Stomach (tissue), 9 donors: ENCODE results near the gene STIM2. TPM values are rescaled to one million over a fixed set of nuclear protein-coding genes. Genes with fewer than 3 reads are reported as not detected.

Experiments
- DNase-seq, 2 donors: peaks; one replicate each; pipeline versions ENCODE4 v3.0.0 to v3.0.0-alpha.2; 2013 to 2019
- H3K27ac ChIP-seq, 5 donors: fragments of 200-600 bp in 4 of 5; sonication (generic) in 4 of 5; one replicate each; pipeline ENCODE4 v1.5.1; 2013 to 2019; ENCODE audit warnings: mild to moderate bottlenecking in 1 of 5, moderate library complexity in 1 of 5
- H3K27me3 ChIP-seq, 3 donors: fragments of 200-600 bp; sonication (generic); one replicate each; pipeline ENCODE4 v1.5.1; 2017 to 2019; ENCODE audit warnings: mixed run types in 1 of 3
- H3K36me3 ChIP-seq, 4 donors: fragments of 200-600 bp; sonication (generic); 1 replicate in 3 of 4; 2 replicates in 1 of 4; pipeline ENCODE4 v1.5.1; 2016 to 2019
- H3K4me1 ChIP-seq, 4 donors: fragments of 200-600 bp; sonication (generic); one replicate each; pipeline ENCODE4 v1.5.1; 2016 to 2019
- H3K4me3 ChIP-seq, 4 donors: fragments of 200-600 bp; sonication (generic) in 3 of 4; one replicate each; pipeline ENCODE4 v1.5.1; 2016 to 2019; ENCODE audit warnings: mild to moderate bottlenecking in 1 of 4
- H3K9me3 ChIP-seq, 4 donors: fragments of 200-600 bp; sonication (generic); one replicate each; pipeline ENCODE4 v1.5.1; 2016 to 2019
- EP300 ChIP-seq: sonication (generic); formaldehyde crosslinking; IDR thresholded peaks from one replicate; pipeline ENCODE4 v1.6.1; 2017; ENCODE audit warnings: antibody characterized with exemption
- POLR2A ChIP-seq, 4 donors: fragments of 450-650 bp; IDR thresholded peaks; one replicate each; pipeline ENCODE4 v1.6.1; 2016; ENCODE audit warnings: antibody characterized with exemption in 4 of 4, control low read depth in 2 of 4, mild to moderate bottlenecking in 1 of 4, moderate library complexity in 1 of 4
- POLR2AphosphoS5 ChIP-seq, 3 donors: sonication (generic); formaldehyde crosslinking; IDR thresholded peaks; one replicate each; pipeline ENCODE4 v1.6.1; 2016; ENCODE audit warnings: antibody characterized with exemption in 3 of 3
- WGBS, 5 donors: extraction: QIAGEN DNeasy Blood & Tissue Kit in 3 of 5; methylation state at CpG; one replicate each; pipeline versions ENCODE4 v1.1.5 to v1.1.7; 2013 to 2018; 5-methylcytosine and 5-hydroxymethylcytosine counted together
- intact Hi-C: fragments of 100-400 bp; cut with DNase I; formaldehyde crosslinking; loops from one replicate; pipeline ENCODE4 v1.15.1; 2023; ENCODE audit warnings: low total_unique reads
- polyA plus RNA-seq, 3 donors: library from polyadenylated mRNA; stranded (reverse); fragments of 200-250 nt; gene quantifications; one replicate each; pipeline ENCODE4 v1.2.3, GENCODE V29; 2013
- total RNA-seq, 5 donors: library from RNA; depleted of rRNA; stranded (reverse); fragments of >200 nt; gene quantifications; one replicate each; pipeline versions ENCODE4 v1.1.0 to v1.2.3, GENCODE V29; 2014 to 2016
- TF ChIP-seq, protein P1 (sequence below), 7 experiments: fragments of 450-650 bp in 4 of 7; fragments of 200-600 bp in 3 of 7; sonication (generic) in 3 of 7; IDR thresholded peaks; one replicate each; pipeline ENCODE4 v1.5.1; 2016 to 2019; ENCODE audit warnings: antibody characterized with exemption in 7 of 7, control low read depth in 2 of 7, mild to moderate bottlenecking in 1 of 7
- donor health status: healthy with polysubstance abuse.
- donor health status: Bipolar disorder and iron deficiency.
- donor health status: healthy.

STIM2 gene
- total and polyA plus RNA-seq, 8 donors = 4.4 to 32.7 (median 21.7) TPM

DNA sequence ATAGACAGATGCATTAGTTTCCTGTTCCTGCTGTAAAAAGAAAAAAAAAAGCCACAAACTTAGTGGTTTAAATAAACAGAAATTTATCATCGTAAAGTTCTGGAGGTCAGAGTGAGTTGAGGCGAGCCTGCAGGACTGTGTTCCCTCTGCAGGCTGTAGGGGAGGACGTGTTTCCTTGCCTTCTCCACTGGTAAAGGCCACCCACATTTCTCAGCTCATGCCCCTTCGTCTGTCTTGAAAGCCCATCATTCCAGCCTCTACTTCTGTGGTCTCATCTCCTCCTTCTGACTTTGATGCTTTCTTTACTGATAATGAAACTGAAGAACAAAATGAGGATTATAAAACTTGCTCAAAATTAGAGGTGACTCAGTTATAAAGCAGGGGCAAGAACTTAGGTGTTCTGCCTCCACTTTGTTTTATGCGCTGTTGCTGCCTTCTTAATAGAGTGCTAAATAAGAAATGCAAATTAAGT lies 143.0 kb downstream of the STIM2 start:
- DNase-seq = peak in 1 of 2 donors; percentile 29
- no peaks in the 10 kb centered on the region for H3K9me3 ChIP-seq
- WGBS, 5 donors = 39 to 58% (median 42%) methylated on average over 5 of the region's 5 CpGs
- no peaks in the 10 kb centered on the region for H3K27me3 ChIP-seq
- H3K4me3 ChIP-seq = no peak overlapping the region
- peaks cover 6 to 34% (median 15%) of the 10 kb centered on the region in 4 donors for H3K4me1 ChIP-seq
- H3K27ac ChIP-seq = no peak overlapping the region
- intact Hi-C loops = no loop called here
- H3K36me3 ChIP-seq = peaks cover 0 to 7% (median 0%) of the 10 kb centered on the region in 4 donors
- TF ChIP-seq, protein P1, sequence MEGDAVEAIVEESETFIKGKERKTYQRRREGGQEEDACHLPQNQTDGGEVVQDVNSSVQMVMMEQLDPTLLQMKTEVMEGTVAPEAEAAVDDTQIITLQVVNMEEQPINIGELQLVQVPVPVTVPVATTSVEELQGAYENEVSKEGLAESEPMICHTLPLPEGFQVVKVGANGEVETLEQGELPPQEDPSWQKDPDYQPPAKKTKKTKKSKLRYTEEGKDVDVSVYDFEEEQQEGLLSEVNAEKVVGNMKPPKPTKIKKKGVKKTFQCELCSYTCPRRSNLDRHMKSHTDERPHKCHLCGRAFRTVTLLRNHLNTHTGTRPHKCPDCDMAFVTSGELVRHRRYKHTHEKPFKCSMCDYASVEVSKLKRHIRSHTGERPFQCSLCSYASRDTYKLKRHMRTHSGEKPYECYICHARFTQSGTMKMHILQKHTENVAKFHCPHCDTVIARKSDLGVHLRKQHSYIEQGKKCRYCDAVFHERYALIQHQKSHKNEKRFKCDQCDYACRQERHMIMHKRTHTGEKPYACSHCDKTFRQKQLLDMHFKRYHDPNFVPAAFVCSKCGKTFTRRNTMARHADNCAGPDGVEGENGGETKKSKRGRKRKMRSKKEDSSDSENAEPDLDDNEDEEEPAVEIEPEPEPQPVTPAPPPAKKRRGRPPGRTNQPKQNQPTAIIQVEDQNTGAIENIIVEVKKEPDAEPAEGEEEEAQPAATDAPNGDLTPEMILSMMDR (IDR thresholded peaks at IDR 0.05) = no peak
- no peak for TF ChIP-seq POLR2A (IDR thresholded peaks at IDR 0.05)
- no peak for TF ChIP-seq POLR2AphosphoS5 (IDR thresholded peaks at IDR 0.05)
- no peak for TF ChIP-seq EP300

DNA sequence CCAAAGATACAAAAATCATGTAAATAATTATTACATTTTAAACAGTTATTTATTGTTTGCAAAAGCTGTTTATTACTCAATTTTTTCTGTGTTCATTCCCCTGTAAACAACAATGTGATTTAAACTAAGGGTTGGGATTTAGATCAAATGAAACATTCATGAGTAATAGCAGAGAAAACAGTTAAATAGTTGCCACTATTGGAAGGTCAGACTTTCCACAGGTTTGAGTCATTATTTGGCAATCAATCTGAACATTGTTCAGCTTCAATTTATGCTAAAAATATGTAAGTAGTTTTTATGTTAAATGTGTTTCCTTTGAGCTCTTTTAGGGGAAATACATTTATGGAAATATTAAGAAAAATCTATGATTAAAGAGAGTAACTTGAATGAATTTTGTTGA lies 144.9 kb downstream of the STIM2 start:
- Histone ChIP-seq H3K4me1 (peaks cover 8 to 44% (median 24%) of the 10 kb centered on the region in 4 donors), H3K27ac (peak overlapping the region in 1 of 5 donors; percentile 33), H3K27me3 (no peaks in the 10 kb centered on the region), H3K4me3 (no peak overlapping the region), H3K9me3 (no peaks in the 10 kb centered on the region), H3K36me3 (peaks cover 0 to 10% (median 0%) of the 10 kb centered on the region in 4 donors)
- TF ChIP-seq, protein P1 (IDR thresholded peaks at IDR 0.05) = no peak
- TF ChIP-seq EP300 = no peak
- TF ChIP-seq POLR2A (IDR thresholded peaks at IDR 0.05) = no peak
- TF ChIP-seq POLR2AphosphoS5 (IDR thresholded peaks at IDR 0.05) = peak in 1 of 3 donors; percentile 14
- DNase-seq = no peak
- intact Hi-C loops = no loop called here

DNA sequence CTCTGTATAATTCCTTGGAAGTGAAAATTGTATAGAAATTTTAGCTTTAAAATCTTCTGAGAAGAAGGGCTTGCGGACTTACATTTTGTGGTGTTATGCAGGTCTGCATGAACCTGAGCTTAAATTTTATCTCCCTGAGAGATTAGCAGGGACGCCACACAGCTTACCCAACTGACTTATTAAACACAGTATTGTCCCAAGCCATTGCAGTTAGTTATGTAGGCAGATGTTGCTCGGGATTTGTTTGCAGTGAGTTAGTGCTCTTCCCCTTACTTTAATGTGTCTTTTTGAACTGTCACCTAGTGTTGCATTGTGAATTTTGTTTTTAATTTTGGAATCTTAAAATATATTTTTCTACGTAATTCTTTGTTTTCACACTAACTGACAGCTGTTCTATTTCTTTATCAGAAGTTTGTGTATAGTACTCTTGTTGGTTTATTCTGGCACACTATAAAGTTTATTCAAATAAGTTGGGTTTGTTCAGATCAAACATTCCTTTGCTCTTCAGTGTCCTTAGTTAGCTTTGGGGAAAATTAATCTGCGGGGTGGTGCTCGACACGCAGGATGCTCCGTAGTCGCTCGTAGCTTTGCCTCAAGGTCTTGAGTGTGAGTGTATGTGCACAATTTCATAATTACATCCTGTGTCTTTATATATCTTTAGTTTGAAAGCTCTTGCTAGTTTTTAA lies 145.4 kb downstream of the STIM2 start:
- WGBS, 5 donors = 19 to 49% (median 34%) methylated on average over 10 of the region's 10 CpGs
- peaks cover 8 to 47% (median 27%) of the 10 kb centered on the region in 4 donors for H3K4me1 ChIP-seq
- intact Hi-C loops = no loop called here
- H3K4me3 ChIP-seq = no peak overlapping the region
- peak overlapping the region in 2 of 5 donors; percentile 33 to 44 for H3K27ac ChIP-seq
- DNase-seq = no peak
- no peaks in the 10 kb centered on the region for H3K9me3 ChIP-seq
- TF ChIP-seq POLR2A (IDR thresholded peaks at IDR 0.05) (no peak), EP300 (no peak), POLR2AphosphoS5 (IDR thresholded peaks at IDR 0.05) (no peak)
- TF ChIP-seq, protein P1 (IDR thresholded peaks at IDR 0.05) = no peak
- peaks cover 0 to 10% (median 0%) of the 10 kb centered on the region in 4 donors for H3K36me3 ChIP-seq
- H3K27me3 ChIP-seq = no peaks in the 10 kb centered on the region

DNA sequence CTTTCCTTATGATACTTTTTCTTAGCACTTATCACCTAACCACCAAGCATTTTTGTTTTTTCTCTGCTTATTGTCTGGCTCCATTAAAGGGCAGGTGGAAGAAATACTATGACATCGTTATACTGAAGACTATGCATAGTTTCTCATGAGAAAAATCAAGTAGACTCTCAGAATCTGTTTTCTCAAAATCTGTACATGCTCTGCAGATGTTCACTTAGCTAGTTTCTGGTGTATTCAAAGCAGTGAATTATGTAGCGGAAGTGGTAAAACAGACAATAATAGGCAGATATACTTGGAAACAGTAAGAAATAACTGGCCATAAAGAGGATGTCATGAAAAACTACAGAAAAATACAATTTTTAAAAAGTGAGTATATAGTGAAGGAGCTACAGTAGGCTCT lies 146.0 kb downstream of the STIM2 start:
- Histone ChIP-seq H3K4me3 (no peak overlapping the region), H3K36me3 (peaks cover 0 to 10% (median 0%) of the 10 kb centered on the region in 4 donors), H3K4me1 (peaks cover 8 to 47% (median 27%) of the 10 kb centered on the region in 4 donors), H3K27ac (peak overlapping the region in 2 of 5 donors; percentile 33 to 44), H3K27me3 (no peaks in the 10 kb centered on the region), H3K9me3 (no peaks in the 10 kb centered on the region)
- no peak for DNase-seq
- TF ChIP-seq POLR2AphosphoS5 (IDR thresholded peaks at IDR 0.05) = no peak
- no peak for TF ChIP-seq POLR2A (IDR thresholded peaks at IDR 0.05)
- TF ChIP-seq EP300 = no peak
- TF ChIP-seq, protein P1 (IDR thresholded peaks at IDR 0.05) = no peak
- 20 to 30% (median 30%) methylated on average over 2 of the region's 2 CpGs for WGBS, 5 donors
- intact Hi-C loops = no loop called here
